Prostate gland (tissue), 2 donors: Measurements from ENCODE around the gene MSRB3.

Experiments used
- POLR2A ChIP-seq: fragments of 450-650 bp; IDR thresholded peaks from one replicate; pipeline ENCODE4 v1.6.1; 2016; ENCODE audit warnings: antibody characterized with exemption, mild to moderate bottlenecking
- TF ChIP-seq, protein P1 (sequence below), 4 experiments: fragments of 200-600 bp in 2 of 4; fragments of 450-650 bp in 2 of 4; sonication (generic) in 2 of 4; IDR thresholded peaks; 1 replicate in 3 of 4; 2 replicates in 1 of 4; pipeline ENCODE4 v1.5.1; 2016 to 2019; ENCODE audit warnings: antibody characterized with exemption in 4 of 4, mild to moderate bottlenecking in 2 of 4, moderate library complexity in 2 of 4

DNA sequence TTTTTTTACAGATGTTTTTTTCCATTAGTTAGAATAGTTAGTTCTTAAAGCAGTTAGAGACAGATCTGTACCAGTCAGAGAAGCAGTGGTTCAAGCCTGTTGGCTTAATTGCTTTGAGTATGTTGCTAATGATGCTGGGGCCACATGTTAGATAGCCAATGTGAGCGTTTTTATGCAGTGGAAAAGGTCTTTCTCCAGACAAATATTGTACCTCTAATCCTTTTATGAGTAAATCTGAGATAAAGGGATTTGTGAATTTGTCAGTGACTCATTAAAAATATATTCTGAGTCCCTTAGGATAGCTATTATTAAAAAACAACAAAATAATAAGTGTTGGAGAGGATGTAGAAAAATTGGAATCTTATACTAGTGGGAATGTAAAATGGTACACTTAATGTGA is 154.2 kb downstream of the MSRB3 start:
- TF ChIP-seq, protein P1, sequence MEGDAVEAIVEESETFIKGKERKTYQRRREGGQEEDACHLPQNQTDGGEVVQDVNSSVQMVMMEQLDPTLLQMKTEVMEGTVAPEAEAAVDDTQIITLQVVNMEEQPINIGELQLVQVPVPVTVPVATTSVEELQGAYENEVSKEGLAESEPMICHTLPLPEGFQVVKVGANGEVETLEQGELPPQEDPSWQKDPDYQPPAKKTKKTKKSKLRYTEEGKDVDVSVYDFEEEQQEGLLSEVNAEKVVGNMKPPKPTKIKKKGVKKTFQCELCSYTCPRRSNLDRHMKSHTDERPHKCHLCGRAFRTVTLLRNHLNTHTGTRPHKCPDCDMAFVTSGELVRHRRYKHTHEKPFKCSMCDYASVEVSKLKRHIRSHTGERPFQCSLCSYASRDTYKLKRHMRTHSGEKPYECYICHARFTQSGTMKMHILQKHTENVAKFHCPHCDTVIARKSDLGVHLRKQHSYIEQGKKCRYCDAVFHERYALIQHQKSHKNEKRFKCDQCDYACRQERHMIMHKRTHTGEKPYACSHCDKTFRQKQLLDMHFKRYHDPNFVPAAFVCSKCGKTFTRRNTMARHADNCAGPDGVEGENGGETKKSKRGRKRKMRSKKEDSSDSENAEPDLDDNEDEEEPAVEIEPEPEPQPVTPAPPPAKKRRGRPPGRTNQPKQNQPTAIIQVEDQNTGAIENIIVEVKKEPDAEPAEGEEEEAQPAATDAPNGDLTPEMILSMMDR (IDR thresholded peaks at IDR 0.05) = no peak
- TF ChIP-seq POLR2A = no peak
